GM23338 (cell line): Measurements from ENCODE around the gene MPRIP. TPM values are rescaled to one million over a fixed set of nuclear protein-coding genes. Genes with fewer than 3 reads are reported as not detected.

ENCODE experiments used
- ATAC-seq: fragments of 200-7000 bp; cut with Tn5 transposase; 3 replicates; pipeline ENCODE4 v1.9.1; 2020
- DNase-seq: peaks from one replicate; pipeline ENCODE4 v3.0.0-alpha.2; 2015; ENCODE audit warnings: low spot score
- H2AFZ ChIP-seq: fragments of 200-600 bp; sonication (generic); 2 replicates; pipeline ENCODE4 v1.8.0; 2016; ENCODE audit warnings: antibody characterized with exemption, mild to moderate bottlenecking, moderate library complexity
- H3F3A ChIP-seq: fragments of 200-600 bp; sonication (generic); replicated peaks from 2 replicates; pipeline ENCODE4 v1.8.0; 2017; ENCODE audit warnings: antibody characterized with exemption, mixed run types, low read depth
- H3K27ac ChIP-seq: fragments of 200-600 bp; sonication (generic); 2 replicates; pipeline ENCODE4 v1.6.1; 2016; ENCODE audit warnings: low read depth
- H3K27me3 ChIP-seq: fragments of 200-600 bp; sonication (generic); 2 replicates; pipeline ENCODE4 v1.8.0; 2016; ENCODE audit warnings: mild to moderate bottlenecking, mixed run types, moderate library complexity; ENCODE audit not compliant: insufficient read depth
- H3K36me3 ChIP-seq: fragments of 200-600 bp; sonication (generic); 2 replicates; pipeline ENCODE4 v1.8.0; 2016; ENCODE audit warnings: mild to moderate bottlenecking; ENCODE audit not compliant: insufficient read depth
- H3K4me1 ChIP-seq: fragments of 200-600 bp; sonication (generic); 2 replicates; pipeline ENCODE4 v1.8.0; 2016; ENCODE audit warnings: mild to moderate bottlenecking, moderate library complexity; ENCODE audit not compliant: insufficient read depth
- H3K4me2 ChIP-seq: fragments of 200-600 bp; sonication (generic); 2 replicates; pipeline ENCODE4 v1.7.1; 2017; ENCODE audit warnings: mixed run types
- H3K4me3 ChIP-seq: fragments of 200-600 bp; sonication (generic); 2 replicates; pipeline ENCODE4 v1.6.1; 2016; ENCODE audit warnings: mixed run types
- H3K79me2 ChIP-seq: fragments of 200-600 bp; sonication (generic); replicated peaks from 2 replicates; pipeline ENCODE4 v1.8.0; 2017; ENCODE audit warnings: mild to moderate bottlenecking; ENCODE audit not compliant: insufficient read depth
- H3K9me2 ChIP-seq: fragments of 200-600 bp; sonication (generic); 2 replicates; pipeline ENCODE4 v1.8.0; 2017; ENCODE audit not compliant: insufficient read depth
- H4K20me1 ChIP-seq: fragments of 200-600 bp; sonication (generic); replicated peaks from 2 replicates; pipeline ENCODE4 v1.8.0; 2017; ENCODE audit warnings: mild to moderate bottlenecking; ENCODE audit not compliant: insufficient read depth
- H3K27ac Mint-ChIP-seq: 2 replicates; pipeline ENCODE4 v1.8.0; 2020; ENCODE audit warnings: inconsistent platforms, mild to moderate bottlenecking, moderate library complexity, mixed read lengths
- H3K27me3 Mint-ChIP-seq: 3 replicates; pipeline ENCODE4 v1.8.0; 2022; ENCODE audit warnings: low read depth, mild to moderate bottlenecking, moderate library complexity, mixed read lengths, inconsistent platforms; ENCODE audit not compliant: insufficient read depth, poor library complexity
- H3K36me3 Mint-ChIP-seq: 3 replicates; pipeline ENCODE4 v1.8.0; 2021; ENCODE audit warnings: low read depth, mild to moderate bottlenecking, inconsistent platforms, moderate library complexity, mixed read lengths
- H3K4me1 Mint-ChIP-seq: 3 replicates; pipeline ENCODE4 v1.8.0; 2020; ENCODE audit warnings: mild to moderate bottlenecking, inconsistent platforms, mixed read lengths
- H3K4me3 Mint-ChIP-seq: 3 replicates; pipeline ENCODE4 v1.8.0; 2021; ENCODE audit warnings: moderate library complexity, mild to moderate bottlenecking, inconsistent platforms, mixed read lengths
- H3K9me3 Mint-ChIP-seq: 3 replicates; pipeline ENCODE4 v1.8.0; 2020; ENCODE audit warnings: moderate library complexity, mild to moderate bottlenecking, inconsistent platforms, mixed read lengths
- ETS1 ChIP-seq: IDR thresholded peaks from 2 replicates; pipeline ENCODE4 v1.6.1; 2016; ENCODE audit warnings: antibody characterized with exemption
- EZH2 ChIP-seq: fragments of 200-600 bp; sonication (generic); IDR thresholded peaks from one replicate; pipeline ENCODE4 v1.8.0; 2017; ENCODE audit warnings: antibody characterized with exemption, mild to moderate bottlenecking, low read depth; ENCODE audit not compliant: unreplicated experiment
- EZH2phosphoT487 ChIP-seq: fragments of 200-600 bp; sonication (generic); IDR thresholded peaks from one replicate; pipeline ENCODE4 v1.8.1; 2018; ENCODE audit warnings: antibody characterized with exemption; ENCODE audit not compliant: unreplicated experiment
- JUNB ChIP-seq: IDR thresholded peaks from one replicate; pipeline ENCODE4 v1.6.1; 2016; ENCODE audit warnings: antibody characterized with exemption; ENCODE audit not compliant: unreplicated experiment
- NANOG ChIP-seq: IDR thresholded peaks from 2 replicates; pipeline ENCODE4 v1.6.1; 2016; ENCODE audit warnings: antibody characterized with exemption, borderline replicate concordance
- POLR2AphosphoS5 ChIP-seq: IDR thresholded peaks from 2 replicates; pipeline ENCODE4 v1.6.1; 2016; ENCODE audit warnings: antibody characterized with exemption, low read depth
- REST ChIP-seq: IDR thresholded peaks from one replicate; pipeline ENCODE4 v1.6.1; 2018; ENCODE audit warnings: antibody characterized with exemption; ENCODE audit not compliant: unreplicated experiment
- STAT1 ChIP-seq: IDR thresholded peaks from one replicate; pipeline ENCODE4 v1.6.1; 2016; ENCODE audit warnings: antibody characterized with exemption; ENCODE audit not compliant: unreplicated experiment
- ZNF114 ChIP-seq: fragments of 250-450 bp; sonication (Bioruptor Pico); IDR thresholded peaks from 2 replicates; pipeline ENCODE4 v1.5.0; 2020; ENCODE audit warnings: mild to moderate bottlenecking, moderate library complexity
- ZNF331 ChIP-seq: fragments of 250-450 bp; sonication (Bioruptor Pico); IDR thresholded peaks from 2 replicates; pipeline ENCODE4 v1.5.0; 2020; ENCODE audit warnings: low read depth, mild to moderate bottlenecking, moderate library complexity
- polyA plus RNA-seq: library from polyadenylated mRNA; unstranded; fragments of >200 nt; fragmentation: Nextera tagmentation; extraction: Ambion mirVana; gene quantifications from 2 replicates; pipeline ENCODE4 v1.2.1, GENCODE V29; 2016
- total RNA-seq: library from RNA; depleted of rRNA; stranded (reverse); fragments of >200 nt; shearing (Covaris generic); gene quantifications from 2 replicates; pipeline ENCODE4 v1.2.3, GENCODE V29; 2014
- TF ChIP-seq, protein P1 (sequence below), 2 experiments: fragments of 200-600 bp in 1 of 2; sonication (generic) in 1 of 2; conservative IDR thresholded peaks; 2 replicates each; pipeline versions ENCODE4 v1.5.1 to v1.6.1; 2016 to 2017; ENCODE audit warnings: antibody characterized with exemption in 2 of 2, low read depth in 2 of 2, mild to moderate bottlenecking in 2 of 2, moderate library complexity in 1 of 2

Gene MPRIP
- total and polyA plus RNA-seq, 2 experiments from 2014 or later: 39.3 to 113 TPM

DNA sequence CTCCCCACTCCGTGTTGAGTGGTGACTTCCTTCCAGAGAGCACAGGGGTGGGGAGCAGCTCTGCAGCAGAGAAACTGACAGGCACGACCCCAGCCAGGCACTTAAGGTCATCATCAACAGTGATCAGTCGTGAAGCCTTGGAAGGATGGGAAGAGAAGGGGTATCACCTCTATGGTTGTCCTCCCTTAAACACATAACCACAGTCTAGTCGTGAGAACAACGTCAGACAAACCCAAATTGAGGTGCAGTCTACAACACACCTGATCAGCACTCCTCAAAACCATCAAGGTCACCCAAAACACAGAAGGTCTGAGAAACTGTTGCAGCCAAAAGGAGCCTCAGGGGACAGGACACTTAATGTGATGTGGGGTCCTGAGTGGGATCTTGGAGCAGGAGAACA is 68.3 kb downstream of the MPRIP start:
- no peak overlapping the region for H3K4me2 ChIP-seq
- no peak overlapping the region for H3K27ac ChIP-seq
- Mint-ChIP-seq H3K4me3 (no peak overlapping the region), H3K36me3 (no peaks in the 10 kb centered on the region), H3K4me1 (peaks cover 20% of the 10 kb centered on the region), H3K9me3 (no peaks in the 10 kb centered on the region), H3K27me3 (peaks cover 9% of the 10 kb centered on the region), H3K27ac (no peak overlapping the region)
- no peaks in the 10 kb centered on the region for H3F3A ChIP-seq
- H3K4me1 ChIP-seq: no peaks in the 10 kb centered on the region; the same call in 1 of the 2 replicates
- no peak overlapping the region for H2AFZ ChIP-seq
- DNase-seq (no peak), ATAC-seq (no peak)
- H3K27me3 ChIP-seq: no peaks in the 10 kb centered on the region
- no peak overlapping the region for H3K4me3 ChIP-seq
- peaks cover 19% of the 10 kb centered on the region; the same call in 1 of the 2 replicates for H4K20me1 ChIP-seq
- TF ChIP-seq ETS1 (no peak), STAT1 (no peak), REST (no peak), NANOG (no peak), ZNF331 (CRISPR knock-in tag) (no peak), EZH2phosphoT487 (no peak), POLR2AphosphoS5 (no peak), EZH2 (no peak), JUNB (no peak), ZNF114 (CRISPR knock-in tag) (no peak)
- TF ChIP-seq, protein P1, sequence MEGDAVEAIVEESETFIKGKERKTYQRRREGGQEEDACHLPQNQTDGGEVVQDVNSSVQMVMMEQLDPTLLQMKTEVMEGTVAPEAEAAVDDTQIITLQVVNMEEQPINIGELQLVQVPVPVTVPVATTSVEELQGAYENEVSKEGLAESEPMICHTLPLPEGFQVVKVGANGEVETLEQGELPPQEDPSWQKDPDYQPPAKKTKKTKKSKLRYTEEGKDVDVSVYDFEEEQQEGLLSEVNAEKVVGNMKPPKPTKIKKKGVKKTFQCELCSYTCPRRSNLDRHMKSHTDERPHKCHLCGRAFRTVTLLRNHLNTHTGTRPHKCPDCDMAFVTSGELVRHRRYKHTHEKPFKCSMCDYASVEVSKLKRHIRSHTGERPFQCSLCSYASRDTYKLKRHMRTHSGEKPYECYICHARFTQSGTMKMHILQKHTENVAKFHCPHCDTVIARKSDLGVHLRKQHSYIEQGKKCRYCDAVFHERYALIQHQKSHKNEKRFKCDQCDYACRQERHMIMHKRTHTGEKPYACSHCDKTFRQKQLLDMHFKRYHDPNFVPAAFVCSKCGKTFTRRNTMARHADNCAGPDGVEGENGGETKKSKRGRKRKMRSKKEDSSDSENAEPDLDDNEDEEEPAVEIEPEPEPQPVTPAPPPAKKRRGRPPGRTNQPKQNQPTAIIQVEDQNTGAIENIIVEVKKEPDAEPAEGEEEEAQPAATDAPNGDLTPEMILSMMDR (conservative IDR thresholded peaks at IDR 0.05; ENCODE audit: low read depth in 2 of 2): no peak
- H3K79me2 ChIP-seq: peaks cover 39% of the 10 kb centered on the region
- H3K9me2 ChIP-seq: no peaks in the 10 kb centered on the region
- H3K36me3 ChIP-seq: no peaks in the 10 kb centered on the region
